HuH-7.5 (cell line): ENCODE measurements around the gene PLPP3.
A peak's percentile ranks its signal among the peaks of the same experiment; 100 is the strongest.

Source experiments
- DNase-seq: peaks from one replicate; pipeline ENCODE4 v3.0.0; 2011; ENCODE audit warnings: low spot score

Gene PLPP3

DNA sequence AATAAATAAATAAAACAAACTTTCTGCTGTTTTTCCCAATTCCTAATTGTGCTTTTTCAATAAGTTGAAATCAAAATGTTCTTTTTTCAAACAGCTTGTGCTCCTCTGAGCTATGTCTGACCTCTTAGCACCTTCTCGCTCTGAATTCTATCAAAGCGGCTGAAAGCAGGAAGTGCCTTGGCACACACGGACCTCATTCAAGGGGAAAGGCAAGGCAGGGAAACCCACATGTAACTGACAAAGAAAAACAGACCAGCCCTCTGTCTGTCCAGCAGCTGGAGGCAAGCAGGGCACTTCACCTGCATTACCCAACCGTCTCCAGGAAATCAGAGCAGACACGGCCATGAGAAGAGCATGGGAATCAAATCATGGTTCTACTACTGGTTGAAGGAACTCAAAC, 56.7 kb downstream of the PLPP3 start:
- no peak for DNase-seq

- no peak for DNase-seq
Measured at GRCh38 chr1:56520016-56520601, 59.3 kb downstream of the PLPP3 start.

DNA sequence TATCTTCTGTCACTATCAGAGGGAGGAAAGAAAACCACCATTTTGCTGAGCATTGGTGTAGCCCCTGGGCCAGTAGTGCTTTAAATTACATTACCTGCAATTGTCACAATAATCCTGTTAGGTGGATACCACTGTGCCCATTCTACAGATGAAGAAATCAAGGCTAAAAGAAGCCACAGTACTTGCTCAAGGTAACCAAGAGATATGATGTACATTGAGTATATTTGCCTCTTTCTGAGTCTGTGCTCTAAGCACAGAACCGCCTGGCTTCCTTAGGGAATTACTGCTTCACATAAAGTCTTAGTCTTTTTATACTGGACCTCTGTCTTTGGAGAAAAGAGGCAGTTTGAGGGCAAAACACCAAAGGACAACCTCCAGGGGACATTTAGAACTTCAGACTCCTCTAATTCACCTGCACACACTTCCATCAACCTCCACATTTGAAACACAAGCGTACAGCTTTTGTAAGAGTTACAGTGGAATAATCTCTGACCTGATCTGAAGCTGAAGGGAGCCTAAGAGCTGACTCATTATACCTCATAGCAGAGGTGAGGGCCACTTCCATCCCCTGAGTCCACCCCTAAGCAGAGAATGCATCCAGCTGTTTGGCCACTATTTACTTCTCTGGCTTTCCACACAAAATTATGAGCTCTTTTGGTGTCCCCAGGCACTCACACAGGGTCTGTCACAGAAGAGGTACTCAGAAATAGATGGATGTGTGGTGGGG, 61.8 kb downstream of the PLPP3 start:
- no peak for DNase-seq

DNA sequence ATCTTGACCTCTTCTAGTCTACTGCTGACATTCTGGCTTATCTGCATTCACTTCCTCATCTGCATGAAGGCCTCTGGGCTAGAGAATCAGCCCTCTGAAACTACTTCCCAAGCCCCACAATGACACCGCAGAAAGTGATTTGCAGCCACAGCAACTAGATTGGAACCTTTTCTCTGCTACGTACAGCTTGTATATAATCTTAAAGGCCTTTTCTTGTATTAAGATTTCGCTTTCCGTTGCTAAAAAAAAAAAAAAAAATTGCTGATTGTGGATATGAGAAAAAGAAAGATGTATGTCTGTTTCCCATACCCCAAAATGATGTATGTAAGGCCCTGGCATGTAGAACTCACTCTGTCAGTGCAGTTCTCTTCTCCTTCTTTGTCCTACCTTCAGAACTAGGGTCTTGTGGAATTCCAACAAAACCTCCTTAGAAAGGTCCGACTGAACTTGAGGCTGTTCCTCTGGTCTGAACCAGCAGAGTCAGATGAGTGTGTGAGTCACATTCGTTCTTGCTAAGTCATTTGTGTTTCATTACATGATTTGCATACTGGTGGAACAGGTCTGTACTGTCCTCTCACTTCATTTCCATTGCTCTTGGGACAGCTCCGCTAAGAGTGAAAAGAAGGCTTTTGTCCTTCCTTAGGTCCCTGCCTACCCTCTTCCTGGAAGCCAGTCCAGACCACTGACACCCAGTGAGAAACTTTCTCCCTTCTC, 62.7 kb downstream of the PLPP3 start:
- no peak for DNase-seq

- DNase-seq, result no peak
Measured at GRCh38 chr1:56515898-56516538, 63.3 kb downstream of the PLPP3 start.

DNA sequence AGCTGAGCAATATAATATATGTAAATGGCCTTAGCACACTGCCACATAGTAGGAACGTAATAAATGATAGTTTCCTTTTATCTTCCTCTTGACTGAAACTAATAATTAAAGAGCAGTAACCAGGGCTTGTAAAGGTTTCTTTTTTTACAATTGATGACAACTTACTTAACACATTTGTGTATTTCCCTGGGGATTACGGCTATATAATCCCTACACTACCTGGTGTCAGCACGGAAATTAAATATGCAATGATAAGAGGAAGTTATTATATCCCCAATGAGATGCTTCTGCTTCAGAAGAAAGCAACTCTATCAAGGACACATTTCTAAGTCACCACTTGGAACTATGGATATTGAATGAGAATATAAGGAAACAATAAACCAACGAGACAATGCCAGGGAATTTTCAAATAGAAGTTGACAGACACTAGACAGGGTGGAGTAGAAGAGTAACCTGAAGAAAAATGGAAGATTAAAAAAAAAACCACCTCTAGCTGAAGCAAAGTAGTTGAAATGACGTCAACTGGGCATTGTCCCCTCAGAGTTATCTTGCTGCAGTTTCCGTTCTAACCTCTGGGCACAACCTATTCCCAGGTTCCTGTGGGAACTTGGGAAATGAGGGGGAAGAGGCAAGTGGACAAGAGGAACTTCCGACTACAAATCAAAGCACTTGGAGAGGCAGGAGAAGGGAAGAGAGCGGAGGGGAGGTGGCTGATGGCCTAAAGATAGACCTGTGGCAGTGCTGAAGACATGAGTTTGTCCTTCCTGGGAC, 66.5 kb downstream of the PLPP3 start:
- DNase-seq, result no peak

DNA sequence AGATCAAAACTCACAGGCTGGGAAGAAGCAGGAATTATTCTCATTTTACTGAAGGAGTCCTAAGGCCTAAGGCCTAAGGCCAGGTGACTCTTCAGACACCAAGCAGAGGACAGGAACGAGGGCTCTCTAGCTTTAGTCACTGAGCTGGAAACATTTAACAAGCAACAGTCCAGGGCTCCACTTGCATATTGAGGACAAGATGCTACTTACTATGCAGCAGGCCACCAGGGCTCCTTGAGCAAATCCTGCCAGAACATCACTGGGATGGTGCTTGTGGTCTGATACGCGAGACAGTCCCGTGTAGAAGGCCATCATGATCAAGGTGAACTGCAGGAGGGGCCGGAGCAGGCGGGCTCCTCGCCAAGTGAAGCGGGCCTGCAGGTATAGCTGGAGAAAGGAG, 67.6 kb downstream of the PLPP3 start:
- no peak for DNase-seq

- DNase-seq, result no peak
Measured at GRCh38 chr1:56511364-56511763, 68.0 kb downstream of the PLPP3 start.

DNA sequence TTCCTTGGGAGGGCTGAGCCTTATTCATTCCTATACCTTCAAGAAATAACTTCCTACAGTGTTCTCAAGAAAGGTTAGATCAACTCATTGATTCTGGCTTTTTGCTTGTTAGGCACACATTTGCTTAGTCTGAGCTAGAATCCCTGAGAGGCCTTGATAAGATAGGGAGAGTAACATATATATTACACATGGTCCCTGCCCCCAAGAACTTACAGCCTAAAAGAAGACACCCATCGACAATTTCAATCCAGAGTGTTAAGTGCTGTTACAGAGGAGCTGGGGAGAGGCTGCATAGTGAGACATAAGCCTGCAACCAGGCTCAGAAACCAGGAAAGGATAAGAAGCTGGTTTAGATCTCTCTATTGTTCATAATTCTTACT, 68.7 kb downstream of the PLPP3 start:
- DNase-seq, result no peak

GRCh38 chr1:56509713-56510641, 69.4 kb downstream of the PLPP3 start:
- peak; percentile 20 for DNase-seq

- peak; percentile 60 for DNase-seq
Measured at GRCh38 chr1:56508523-56508983, 70.8 kb downstream of the PLPP3 start.

DNA sequence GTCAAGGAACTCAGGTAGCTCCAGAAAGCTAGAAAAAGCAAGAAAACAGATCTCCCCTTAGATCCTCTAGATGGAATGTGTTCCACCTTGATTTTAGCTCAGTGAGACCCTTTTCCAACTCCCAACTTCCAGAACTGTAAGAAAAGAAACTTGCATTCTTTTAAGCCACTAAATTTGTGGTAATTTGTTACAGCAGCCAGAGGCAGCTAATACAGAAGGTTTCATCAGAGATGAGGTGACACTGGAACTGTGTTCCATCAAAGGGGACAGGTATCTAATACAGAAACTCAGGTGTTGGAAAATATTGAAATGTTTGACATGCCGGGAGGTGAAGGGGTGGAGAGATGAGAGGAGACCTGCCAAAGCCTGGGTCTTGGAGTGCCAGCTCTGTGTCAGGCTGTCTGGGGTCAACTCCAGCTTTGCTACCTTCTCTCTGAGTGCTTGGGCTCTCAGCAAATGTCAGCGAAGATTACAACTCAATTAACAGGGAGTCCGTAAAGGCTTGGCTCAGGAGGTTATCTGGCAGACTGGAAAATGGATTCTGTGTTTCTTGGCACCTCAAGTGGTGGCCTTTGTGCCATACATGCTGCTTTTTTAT, 71.3 kb downstream of the PLPP3 start:
- DNase-seq, result no peak

DNA sequence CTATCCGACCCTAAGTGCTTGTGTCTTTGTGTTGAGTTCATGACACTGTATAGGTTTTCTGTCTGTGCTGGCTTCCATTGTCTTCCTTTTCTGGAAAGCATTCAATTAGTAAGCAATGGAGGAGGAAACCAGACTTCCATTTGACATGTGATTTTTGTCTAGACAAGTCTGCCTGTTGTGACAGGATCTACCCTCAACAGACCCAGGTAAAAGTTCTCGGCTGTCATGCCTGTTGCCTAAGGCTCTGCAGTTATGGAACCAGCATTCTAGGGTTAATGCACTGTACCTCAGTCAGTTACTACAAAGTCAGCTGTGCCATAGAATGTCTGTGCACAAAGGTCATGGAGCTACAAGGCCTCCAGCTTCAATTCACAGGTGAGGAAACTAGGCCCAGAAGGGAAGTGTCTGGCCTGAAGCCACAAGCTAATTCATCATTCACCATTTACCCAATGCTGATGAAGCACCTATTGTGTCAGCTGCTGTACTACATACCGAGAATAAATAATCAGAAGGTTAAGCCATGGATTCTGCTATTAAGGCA, 72.3 kb downstream of the PLPP3 start:
- no peak for DNase-seq

DNA sequence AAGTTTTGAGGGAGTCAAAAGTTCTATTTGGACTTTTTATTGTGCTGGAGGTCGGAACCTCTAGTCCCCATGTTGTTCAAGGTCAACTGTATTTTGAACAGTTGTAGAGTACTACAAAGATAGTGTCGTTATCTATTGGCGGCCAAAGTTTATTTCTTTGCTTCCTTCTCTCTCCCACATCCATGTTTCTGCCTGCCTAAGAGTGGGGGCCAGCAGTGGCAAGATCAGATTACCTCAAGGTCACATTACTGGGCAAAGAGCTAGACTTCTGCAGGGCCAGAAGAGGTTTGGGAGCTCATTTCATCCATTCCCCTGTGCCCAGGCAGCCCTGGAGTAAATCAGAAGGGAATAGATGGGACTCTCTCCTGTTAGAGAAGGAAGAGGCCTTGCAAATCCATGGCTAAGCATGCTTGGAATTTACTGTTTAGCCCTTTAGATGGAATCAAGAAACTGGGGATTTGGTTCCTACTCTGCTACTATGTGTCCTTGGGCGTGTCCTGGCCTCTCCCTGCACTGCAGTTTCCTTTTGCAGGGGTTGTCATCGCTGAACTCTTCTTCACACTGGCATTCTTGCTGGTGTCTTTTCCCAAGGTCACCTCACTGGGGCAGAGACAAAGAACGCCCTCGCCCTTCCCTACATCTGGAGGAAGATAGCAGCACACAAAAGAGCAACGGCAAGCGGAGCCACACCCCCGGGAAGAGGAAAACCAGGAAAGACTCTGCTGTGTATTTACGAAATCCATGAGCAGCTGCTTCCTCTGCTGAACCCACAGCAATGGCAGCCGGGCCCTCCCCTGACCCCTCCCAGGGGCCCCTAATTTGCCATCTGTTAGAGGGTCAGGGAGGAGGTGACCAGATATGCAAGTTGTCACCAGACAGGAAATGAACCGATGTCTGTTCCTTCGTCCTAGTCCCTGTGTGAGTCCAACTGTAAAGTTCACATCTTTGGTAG, 73.3 kb downstream of the PLPP3 start:
- no peak for DNase-seq

- no peak for DNase-seq
Measured at GRCh38 chr1:56502700-56503245, 76.6 kb downstream of the PLPP3 start.

GRCh38 chr1:56501888-56502287, 77.5 kb downstream of the PLPP3 start:
- DNase-seq, result no peak

DNA sequence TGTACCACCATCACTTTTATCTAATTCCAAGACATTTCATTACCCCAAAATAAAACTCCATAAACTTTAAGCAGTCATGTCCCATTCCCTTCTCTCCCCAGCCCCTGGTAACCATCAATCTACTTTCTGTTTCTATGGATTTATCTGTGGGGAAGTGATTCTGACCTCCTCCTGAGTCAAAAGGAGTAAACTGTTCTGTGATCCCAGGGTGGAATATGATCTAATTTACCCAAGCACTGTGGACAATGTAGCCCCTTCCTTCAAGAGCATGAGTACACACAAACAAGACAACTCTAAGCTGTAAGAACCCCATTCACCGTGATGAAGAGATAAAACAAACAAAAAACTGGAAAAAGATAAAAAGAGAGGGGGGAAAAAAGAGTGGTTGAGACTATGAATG, 77.9 kb downstream of the PLPP3 start:
- DNase-seq, result no peak

DNA sequence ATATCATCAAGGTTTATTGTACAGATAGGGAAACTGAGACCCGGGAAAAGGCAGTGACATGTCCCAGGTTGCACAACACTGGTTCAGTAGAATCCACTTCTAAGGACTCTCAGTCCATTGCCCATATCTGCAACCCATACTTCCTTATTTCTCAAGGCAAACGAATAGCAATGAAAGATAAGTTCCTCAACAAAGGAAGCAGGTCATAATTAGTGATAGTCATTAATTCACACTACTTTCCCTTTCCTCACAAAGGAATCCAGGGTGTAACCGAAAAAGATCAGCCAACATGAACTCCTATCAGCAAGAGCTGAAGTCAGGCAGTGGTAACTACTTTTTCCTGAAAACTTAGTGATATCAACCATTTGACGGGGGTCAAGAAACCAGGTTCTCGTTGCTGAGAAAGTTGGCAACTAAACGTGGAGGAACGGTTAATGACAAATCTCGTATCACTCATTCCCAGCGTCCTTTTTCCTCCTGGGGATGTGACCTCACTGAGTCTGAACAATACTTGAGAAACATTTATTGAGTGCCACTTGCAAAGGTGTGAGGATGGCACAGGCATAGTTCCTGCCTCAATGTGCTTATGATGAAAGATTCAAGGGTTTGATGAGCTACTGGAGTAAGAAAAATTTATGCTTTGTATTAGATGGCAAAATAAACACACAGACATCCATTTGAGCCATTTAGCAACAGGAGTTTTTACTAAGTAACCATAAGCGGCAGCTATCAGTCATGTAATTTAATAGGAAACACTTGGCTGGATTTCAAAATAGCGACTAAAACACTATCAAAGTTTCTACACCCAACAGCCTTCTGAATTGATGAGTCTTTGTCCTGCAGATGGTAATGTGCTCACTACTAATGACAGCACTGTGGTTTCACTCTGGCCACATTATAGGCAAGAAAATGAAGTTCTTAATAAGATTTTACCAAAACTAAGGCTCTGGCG, 82.3 kb downstream of the PLPP3 start:
- no peak for DNase-seq
